Natural killer cell (primary cell): ENCODE data around the gene PPP3CA. TPM values are rescaled to one million over a fixed set of nuclear protein-coding genes. Genes with fewer than 3 reads are reported as not detected.

ENCODE experiments used
- ATAC-seq, 3 donors: fragments of 150-1000 bp in 2 of 3; fragments of 200-7000 bp in 1 of 3; cut with Tn5 transposase; 1 replicate in 1 of 3; 2 replicates in 2 of 3; pipeline ENCODE4 v1.10.0; 2021; ENCODE audit warnings: mild to moderate bottlenecking in 2 of 3, moderate library complexity in 2 of 3
- DNase-seq, 2 donors: peaks; one replicate each; pipeline versions ENCODE4 v3.0.0 to v3.0.0-alpha.2; 2013 to 2021; ENCODE audit warnings: mixed read lengths in 1 of 2
- H3K27ac ChIP-seq: one replicate; pipeline ENCODE4 v1.5.1; 2013; ENCODE audit warnings: mild to moderate bottlenecking, low read length
- H3K27me3 ChIP-seq: one replicate; pipeline ENCODE4 v1.6.1; 2013; ENCODE audit warnings: low read length; ENCODE audit not compliant: control insufficient read depth, insufficient read depth
- H3K36me3 ChIP-seq: one replicate; pipeline ENCODE4 v1.6.1; 2013; ENCODE audit warnings: low read length; ENCODE audit not compliant: control insufficient read depth, insufficient read depth
- H3K4me1 ChIP-seq: one replicate; pipeline ENCODE4 v1.6.1; 2013; ENCODE audit warnings: low read length; ENCODE audit not compliant: control insufficient read depth, insufficient read depth
- H3K4me3 ChIP-seq: one replicate; pipeline ENCODE4 v1.5.1; 2013; ENCODE audit warnings: low read length
- H3K9me3 ChIP-seq: one replicate; pipeline ENCODE4 v1.6.1; 2013; ENCODE audit warnings: low read length; ENCODE audit not compliant: control insufficient read depth, insufficient read depth
- H3K27ac Mint-ChIP-seq, 2 donors: one replicate each; pipeline ENCODE4 v1.8.0; 2022; ENCODE audit warnings: mild to moderate bottlenecking in 2 of 2, mixed read lengths in 2 of 2, moderate library complexity in 1 of 2
- H3K27me3 Mint-ChIP-seq, 2 donors: one replicate each; pipeline ENCODE4 v1.8.0; 2022; ENCODE audit warnings: low read depth in 2 of 2, mixed read lengths in 2 of 2
- H3K36me3 Mint-ChIP-seq: one replicate; pipeline ENCODE4 v1.8.0; 2022; ENCODE audit warnings: mixed read lengths
- H3K4me1 Mint-ChIP-seq, 2 donors: one replicate each; pipeline ENCODE4 v1.8.0; 2022; ENCODE audit warnings: mixed read lengths in 2 of 2
- H3K4me3 Mint-ChIP-seq: one replicate; pipeline ENCODE4 v1.8.0; 2022; ENCODE audit warnings: mild to moderate bottlenecking, moderate library complexity, mixed read lengths
- H3K9me3 Mint-ChIP-seq, 2 donors: one replicate each; pipeline ENCODE4 v1.8.0; 2022; ENCODE audit warnings: mixed read lengths in 2 of 2
- WGBS: methylation state at CpG from one replicate; pipeline ENCODE4 v1.1.7; 2013; ENCODE audit warnings: missing lambda C conversion rate; ENCODE audit not compliant: insufficient coverage; 5-methylcytosine and 5-hydroxymethylcytosine counted together
- intact Hi-C: fragments of 100-400 bp; cut with micrococcal nuclease; formaldehyde crosslinking; loops from one replicate; pipeline ENCODE4 v1.14.2; 2022
- total RNA-seq, 4 donors: library from RNA; stranded (reverse); fragments of 120-200 nt in 1 of 4; gene quantifications; one replicate each; pipeline versions ENCODE4 v1.2.3 to v1.2.4, GENCODE V29; 2013 to 2022
- TF ChIP-seq, protein P1 (sequence below): fragments of 200-600 bp; IDR thresholded peaks from one replicate; pipeline ENCODE4 v1.8.0; 2022; ENCODE audit warnings: antibody characterized with exemption

The PPP3CA gene
- total RNA-seq, 3 donors from 2014 or later (not counting 1 experiment from before 2014, with no cell fraction given): 53.1 to 73.1 (median 58.0) TPM

DNA sequence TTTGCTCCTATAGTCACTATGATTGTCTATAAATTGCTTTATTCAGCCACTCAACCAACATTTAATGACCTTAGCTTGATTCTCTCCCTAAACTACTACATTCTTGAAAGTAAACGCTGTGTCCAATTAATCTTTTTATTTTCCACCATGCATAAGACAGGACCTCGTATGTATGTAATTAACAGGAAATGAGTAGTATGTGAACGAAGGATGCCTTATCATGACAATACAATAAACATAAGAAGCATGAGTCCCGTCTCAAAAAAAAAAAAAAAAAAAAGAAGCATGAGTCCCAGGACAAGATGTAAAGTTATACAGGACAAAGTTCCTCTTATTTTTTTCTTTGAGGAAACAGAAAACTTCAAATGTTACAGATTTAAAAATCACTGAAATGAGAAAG, 92.5 kb downstream of the PPP3CA start:
- H3K27ac ChIP-seq: no peak overlapping the region
- H3K4me1 ChIP-seq: peaks cover 13% of the 10 kb centered on the region
- no peak overlapping the region for H3K4me3 ChIP-seq
- Mint-ChIP-seq H3K4me1 (peaks cover 64 to 74% of the 10 kb centered on the region in 2 donors), H3K27ac (no peak overlapping the region), H3K4me3 (peak overlapping the region; percentile 5), H3K9me3 (no peaks in the 10 kb centered on the region), H3K36me3 (no peaks in the 10 kb centered on the region), H3K27me3 (no peaks in the 10 kb centered on the region)
- WGBS: no CpG with 5 or more reads among the region's 4 CpGs
- no peaks in the 10 kb centered on the region for H3K9me3 ChIP-seq
- H3K36me3 ChIP-seq: no peaks in the 10 kb centered on the region
- intact Hi-C loops: no loop called here
- ATAC-seq: no peak
- H3K27me3 ChIP-seq: no peaks in the 10 kb centered on the region
- TF ChIP-seq, protein P1, sequence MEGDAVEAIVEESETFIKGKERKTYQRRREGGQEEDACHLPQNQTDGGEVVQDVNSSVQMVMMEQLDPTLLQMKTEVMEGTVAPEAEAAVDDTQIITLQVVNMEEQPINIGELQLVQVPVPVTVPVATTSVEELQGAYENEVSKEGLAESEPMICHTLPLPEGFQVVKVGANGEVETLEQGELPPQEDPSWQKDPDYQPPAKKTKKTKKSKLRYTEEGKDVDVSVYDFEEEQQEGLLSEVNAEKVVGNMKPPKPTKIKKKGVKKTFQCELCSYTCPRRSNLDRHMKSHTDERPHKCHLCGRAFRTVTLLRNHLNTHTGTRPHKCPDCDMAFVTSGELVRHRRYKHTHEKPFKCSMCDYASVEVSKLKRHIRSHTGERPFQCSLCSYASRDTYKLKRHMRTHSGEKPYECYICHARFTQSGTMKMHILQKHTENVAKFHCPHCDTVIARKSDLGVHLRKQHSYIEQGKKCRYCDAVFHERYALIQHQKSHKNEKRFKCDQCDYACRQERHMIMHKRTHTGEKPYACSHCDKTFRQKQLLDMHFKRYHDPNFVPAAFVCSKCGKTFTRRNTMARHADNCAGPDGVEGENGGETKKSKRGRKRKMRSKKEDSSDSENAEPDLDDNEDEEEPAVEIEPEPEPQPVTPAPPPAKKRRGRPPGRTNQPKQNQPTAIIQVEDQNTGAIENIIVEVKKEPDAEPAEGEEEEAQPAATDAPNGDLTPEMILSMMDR: no peak
- no peak for DNase-seq

- H3K9me3 Mint-ChIP-seq: no peaks in the 10 kb centered on the region
- H3K27ac ChIP-seq: no peak overlapping the region
- DNase-seq (no peak), ATAC-seq (no peak)
- H3K27me3 ChIP-seq: no peaks in the 10 kb centered on the region
- peak overlapping the region; percentile 49 to 77 for H3K27ac Mint-ChIP-seq
- H3K4me1 Mint-ChIP-seq: peaks cover 47 to 57% of the 10 kb centered on the region in 2 donors
- peaks cover 5% of the 10 kb centered on the region for H3K4me1 ChIP-seq
- H3K27me3 Mint-ChIP-seq: no peaks in the 10 kb centered on the region
- H3K4me3 ChIP-seq: no peak overlapping the region
- H3K4me3 Mint-ChIP-seq: no peak overlapping the region
- H3K36me3 Mint-ChIP-seq: no peaks in the 10 kb centered on the region
- no CpG with 5 or more reads among the region's 1 CpG for WGBS
- TF ChIP-seq, protein P1: no peak
- intact Hi-C loops: no loop called here
- H3K9me3 ChIP-seq: no peaks in the 10 kb centered on the region
- H3K36me3 ChIP-seq: no peaks in the 10 kb centered on the region
Measured at GRCh38 chr4:101253121-101253520, 94.2 kb downstream of the PPP3CA start.

- Mint-ChIP-seq H3K4me1 (peaks cover 44 to 53% of the 10 kb centered on the region in 2 donors), H3K27ac (peak overlapping the region; percentile 49 to 77), H3K4me3 (no peak overlapping the region), H3K36me3 (no peaks in the 10 kb centered on the region), H3K27me3 (no peaks in the 10 kb centered on the region), H3K9me3 (no peaks in the 10 kb centered on the region)
- Histone ChIP-seq H3K27me3 (no peaks in the 10 kb centered on the region), H3K9me3 (no peaks in the 10 kb centered on the region), H3K27ac (no peak overlapping the region), H3K36me3 (no peaks in the 10 kb centered on the region), H3K4me1 (peaks cover 4% of the 10 kb centered on the region), H3K4me3 (no peak overlapping the region)
- peak; percentile 44 to 66 (median 65) for ATAC-seq
- intact Hi-C loops: no loop called here
- WGBS: 20% methylated on average over 1 of the region's 2 CpGs
- DNase-seq: no peak
- TF ChIP-seq, protein P1: no peak
Measured at GRCh38 chr4:101252721-101253120, 94.6 kb downstream of the PPP3CA start.

GRCh38 chr4:101251261-101251660, 96.1 kb downstream of the PPP3CA start:
- H3K27me3 Mint-ChIP-seq: no peaks in the 10 kb centered on the region
- H3K4me1 Mint-ChIP-seq: peaks cover 47 to 49% of the 10 kb centered on the region in 2 donors
- Histone ChIP-seq H3K36me3 (no peaks in the 10 kb centered on the region), H3K27ac (no peak overlapping the region), H3K9me3 (no peaks in the 10 kb centered on the region), H3K4me1 (peaks cover 4% of the 10 kb centered on the region), H3K4me3 (no peak overlapping the region), H3K27me3 (no peaks in the 10 kb centered on the region)
- ATAC-seq (no peak), DNase-seq (no peak)
- H3K9me3 Mint-ChIP-seq: no peaks in the 10 kb centered on the region
- 100% methylated on average over 1 of the region's 3 CpGs for WGBS
- peak overlapping the region in 1 of 2 donors; percentile 77 for H3K27ac Mint-ChIP-seq
- TF ChIP-seq, protein P1: no peak
- H3K4me3 Mint-ChIP-seq: no peak overlapping the region
- H3K36me3 Mint-ChIP-seq: no peaks in the 10 kb centered on the region
- intact Hi-C loops: no loop called here
